Stomach (tissue), 9 donors: ENCODE measurements around the gene ERICH2. TPM values are rescaled to one million over a fixed set of nuclear protein-coding genes. Genes with fewer than 3 reads are reported as not detected.

Experiments used
- DNase-seq, 2 donors: peaks; one replicate each; pipeline versions ENCODE4 v3.0.0 to v3.0.0-alpha.2; 2013 to 2019
- H3K27ac ChIP-seq, 5 donors: fragments of 200-600 bp in 4 of 5; sonication (generic) in 4 of 5; one replicate each; pipeline ENCODE4 v1.5.1; 2013 to 2019; ENCODE audit warnings: mild to moderate bottlenecking in 1 of 5, moderate library complexity in 1 of 5
- H3K27me3 ChIP-seq, 3 donors: fragments of 200-600 bp; sonication (generic); one replicate each; pipeline ENCODE4 v1.5.1; 2017 to 2019; ENCODE audit warnings: mixed run types in 1 of 3
- H3K36me3 ChIP-seq, 4 donors: fragments of 200-600 bp; sonication (generic); 1 replicate in 3 of 4; 2 replicates in 1 of 4; pipeline ENCODE4 v1.5.1; 2016 to 2019
- H3K4me1 ChIP-seq, 4 donors: fragments of 200-600 bp; sonication (generic); one replicate each; pipeline ENCODE4 v1.5.1; 2016 to 2019
- H3K4me3 ChIP-seq, 4 donors: fragments of 200-600 bp; sonication (generic) in 3 of 4; one replicate each; pipeline ENCODE4 v1.5.1; 2016 to 2019; ENCODE audit warnings: mild to moderate bottlenecking in 1 of 4
- H3K9me3 ChIP-seq, 4 donors: fragments of 200-600 bp; sonication (generic); one replicate each; pipeline ENCODE4 v1.5.1; 2016 to 2019
- CTCF ChIP-seq, 7 experiments: fragments of 450-650 bp in 4 of 7; fragments of 200-600 bp in 3 of 7; sonication (generic) in 3 of 7; IDR thresholded peaks; one replicate each; pipeline ENCODE4 v1.5.1; 2016 to 2019; ENCODE audit warnings: antibody characterized with exemption in 7 of 7, control low read depth in 2 of 7, mild to moderate bottlenecking in 1 of 7
- EP300 ChIP-seq: sonication (generic); formaldehyde crosslinking; IDR thresholded peaks from one replicate; pipeline ENCODE4 v1.6.1; 2017; ENCODE audit warnings: antibody characterized with exemption
- POLR2A ChIP-seq, 4 donors: fragments of 450-650 bp; IDR thresholded peaks; one replicate each; pipeline ENCODE4 v1.6.1; 2016; ENCODE audit warnings: antibody characterized with exemption in 4 of 4, control low read depth in 2 of 4, mild to moderate bottlenecking in 1 of 4, moderate library complexity in 1 of 4
- POLR2AphosphoS5 ChIP-seq, 3 donors: sonication (generic); formaldehyde crosslinking; IDR thresholded peaks; one replicate each; pipeline ENCODE4 v1.6.1; 2016; ENCODE audit warnings: antibody characterized with exemption in 3 of 3
- WGBS, 5 donors: extraction: QIAGEN DNeasy Blood & Tissue Kit in 3 of 5; methylation state at CpG; one replicate each; pipeline versions ENCODE4 v1.1.5 to v1.1.7; 2013 to 2018; 5-methylcytosine and 5-hydroxymethylcytosine counted together
- intact Hi-C: fragments of 100-400 bp; cut with DNase I; formaldehyde crosslinking; loops from one replicate; pipeline ENCODE4 v1.15.1; 2023; ENCODE audit warnings: low total_unique reads
- polyA plus RNA-seq, 3 donors: library from polyadenylated mRNA; stranded (reverse); fragments of 200-250 nt; gene quantifications; one replicate each; pipeline ENCODE4 v1.2.3, GENCODE V29; 2013
- total RNA-seq, 5 donors: library from RNA; depleted of rRNA; stranded (reverse); fragments of >200 nt; gene quantifications; one replicate each; pipeline versions ENCODE4 v1.1.0 to v1.2.3, GENCODE V29; 2014 to 2016
- donor health status: healthy with polysubstance abuse.
- donor health status: Bipolar disorder and iron deficiency.
- donor health status: healthy.

The ERICH2 gene
- total and polyA plus RNA-seq, 8 donors: 1.5 to 6.8 (median 6.1) TPM; not detected in 5

- H3K9me3 ChIP-seq: no peaks in the 10 kb centered on the region
- no peaks in the 10 kb centered on the region for H3K36me3 ChIP-seq
- no peak for DNase-seq
- intact Hi-C loops: no loop called here
- TF ChIP-seq CTCF (IDR thresholded peaks at IDR 0.05) (no peak), POLR2A (IDR thresholded peaks at IDR 0.05) (no peak), EP300 (no peak), POLR2AphosphoS5 (IDR thresholded peaks at IDR 0.05) (no peak)
- no peak overlapping the region for H3K4me3 ChIP-seq
- H3K4me1 ChIP-seq: peaks cover 5 to 28% (median 17%) of the 10 kb centered on the region in 4 donors
- peaks cover 0 to 10% (median 0%) of the 10 kb centered on the region in 3 donors for H3K27me3 ChIP-seq
- H3K27ac ChIP-seq: no peak overlapping the region
These were observed 2.1 kb downstream of the ERICH2 start for GRCh38 chr2:170772295-170772694.

GRCh38 chr2:170774074-170774473 is 3.9 kb downstream of the ERICH2 start:
- intact Hi-C loops: no loop called here
- Histone ChIP-seq H3K4me3 (no peak overlapping the region), H3K9me3 (no peaks in the 10 kb centered on the region), H3K27me3 (peaks cover 0 to 10% (median 0%) of the 10 kb centered on the region in 3 donors), H3K36me3 (no peaks in the 10 kb centered on the region), H3K4me1 (peaks cover 5 to 26% (median 17%) of the 10 kb centered on the region in 4 donors), H3K27ac (no peak overlapping the region)
- TF ChIP-seq POLR2A (IDR thresholded peaks at IDR 0.05): no peak
- TF ChIP-seq EP300: no peak
- TF ChIP-seq POLR2AphosphoS5 (IDR thresholded peaks at IDR 0.05): no peak
- no peak for TF ChIP-seq CTCF (IDR thresholded peaks at IDR 0.05)
- DNase-seq: no peak

GRCh38 chr2:170778900-170779299 is 8.7 kb downstream of the ERICH2 start:
- 19 to 69% (median 38%) methylated on average over 2 of the region's 2 CpGs for WGBS, 5 donors
- no peak overlapping the region for H3K27ac ChIP-seq
- no peaks in the 10 kb centered on the region for H3K36me3 ChIP-seq
- no peak for DNase-seq
- intact Hi-C loops: no loop called here
- no peaks in the 10 kb centered on the region for H3K9me3 ChIP-seq
- H3K4me1 ChIP-seq: no peaks in the 10 kb centered on the region
- H3K4me3 ChIP-seq: no peak overlapping the region
- H3K27me3 ChIP-seq: no peaks in the 10 kb centered on the region
- TF ChIP-seq CTCF (IDR thresholded peaks at IDR 0.05): no peak
- no peak for TF ChIP-seq POLR2AphosphoS5 (IDR thresholded peaks at IDR 0.05)
- TF ChIP-seq EP300: no peak
- TF ChIP-seq POLR2A (IDR thresholded peaks at IDR 0.05): no peak

- no peaks in the 10 kb centered on the region for H3K9me3 ChIP-seq
- no peaks in the 10 kb centered on the region for H3K4me1 ChIP-seq
- intact Hi-C loops: no loop called here
- H3K36me3 ChIP-seq: no peaks in the 10 kb centered on the region
- no peak for TF ChIP-seq EP300
- no peak for TF ChIP-seq POLR2AphosphoS5 (IDR thresholded peaks at IDR 0.05)
- TF ChIP-seq POLR2A (IDR thresholded peaks at IDR 0.05): no peak
- no peak for TF ChIP-seq CTCF (IDR thresholded peaks at IDR 0.05)
- H3K4me3 ChIP-seq: no peak overlapping the region
- no peak overlapping the region for H3K27ac ChIP-seq
- 94 to 100% (median 95%) methylated on average over 1 of the region's 1 CpG for WGBS, 5 donors
- no peaks in the 10 kb centered on the region for H3K27me3 ChIP-seq
- DNase-seq: no peak
These were observed 9.1 kb downstream of the ERICH2 start for GRCh38 chr2:170779304-170779703.
